Measurements from ENCODE around the gene TSC22D2. TPM values are rescaled to one million over a fixed set of nuclear protein-coding genes. Genes with fewer than 3 reads are reported as not detected.
A peak's percentile ranks its signal among the peaks of the same experiment; 100 is the strongest.

TSC22D2 gene
- total RNA-seq, result 10 to 100 TPM; 13.2 to 19.5 (median 16.4) TPM

DNA sequence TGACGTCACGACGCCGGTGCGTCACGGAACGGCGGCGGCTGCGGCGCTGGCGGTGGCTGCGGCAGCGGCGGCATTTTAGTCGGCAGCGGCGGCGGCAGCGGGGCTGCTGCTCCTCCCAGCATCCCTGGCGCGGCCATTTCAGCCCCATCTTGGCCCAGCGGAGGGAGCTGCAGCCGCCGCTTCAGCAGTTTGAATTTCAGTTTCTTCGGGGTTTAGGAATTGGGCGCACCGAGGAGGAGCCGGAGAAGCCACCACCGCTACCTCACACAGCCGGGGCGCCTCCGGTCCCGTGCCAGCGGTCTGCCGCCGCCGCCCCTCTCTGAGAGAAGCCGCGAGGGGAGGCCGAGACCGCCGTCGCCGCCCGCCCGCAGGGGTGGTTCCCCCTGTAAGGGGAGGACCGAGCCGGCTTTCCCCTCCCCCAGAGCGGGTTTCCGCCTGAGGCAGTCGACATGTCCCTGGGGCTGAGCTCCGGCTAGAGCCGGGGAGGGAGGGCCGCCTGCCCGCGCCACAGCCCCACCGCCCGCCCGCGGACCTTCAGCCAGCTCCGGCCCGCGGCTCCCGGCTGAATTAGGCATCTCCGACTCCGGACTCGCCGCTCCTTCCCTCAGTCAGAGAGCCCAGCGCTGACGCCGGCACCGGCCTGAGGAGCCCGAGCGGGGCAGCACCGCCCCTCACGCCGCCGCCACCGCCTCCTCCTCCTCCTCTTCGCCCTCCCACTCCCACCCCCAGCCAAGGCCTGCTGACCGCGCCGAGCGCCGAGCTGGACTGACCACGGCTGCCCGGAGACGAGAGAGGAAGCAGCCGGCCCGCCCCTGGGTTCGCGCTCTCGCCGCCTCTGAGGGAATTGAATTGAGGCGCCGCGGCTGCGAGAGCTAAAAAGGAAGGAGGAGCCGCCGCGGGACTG lies at the start of gene TSC22D2:
Gene TSC22D2, plus strand, starts transcription at position 78 of the 904 bp plus-strand sequence. CDS start 1,053 bp downstream, outside the sequence.
- TF ChIP-seq EP300 (IDR thresholded peaks at IDR 0.05) (no peak), POLR2A (IDR thresholded peaks at IDR 0.05) (peak; percentile 88 to 97), POLR2AphosphoS5 (IDR thresholded peaks at IDR 0.05) (peak; percentile 66 to 90 (median 72))
- TF ChIP-seq, protein P1, sequence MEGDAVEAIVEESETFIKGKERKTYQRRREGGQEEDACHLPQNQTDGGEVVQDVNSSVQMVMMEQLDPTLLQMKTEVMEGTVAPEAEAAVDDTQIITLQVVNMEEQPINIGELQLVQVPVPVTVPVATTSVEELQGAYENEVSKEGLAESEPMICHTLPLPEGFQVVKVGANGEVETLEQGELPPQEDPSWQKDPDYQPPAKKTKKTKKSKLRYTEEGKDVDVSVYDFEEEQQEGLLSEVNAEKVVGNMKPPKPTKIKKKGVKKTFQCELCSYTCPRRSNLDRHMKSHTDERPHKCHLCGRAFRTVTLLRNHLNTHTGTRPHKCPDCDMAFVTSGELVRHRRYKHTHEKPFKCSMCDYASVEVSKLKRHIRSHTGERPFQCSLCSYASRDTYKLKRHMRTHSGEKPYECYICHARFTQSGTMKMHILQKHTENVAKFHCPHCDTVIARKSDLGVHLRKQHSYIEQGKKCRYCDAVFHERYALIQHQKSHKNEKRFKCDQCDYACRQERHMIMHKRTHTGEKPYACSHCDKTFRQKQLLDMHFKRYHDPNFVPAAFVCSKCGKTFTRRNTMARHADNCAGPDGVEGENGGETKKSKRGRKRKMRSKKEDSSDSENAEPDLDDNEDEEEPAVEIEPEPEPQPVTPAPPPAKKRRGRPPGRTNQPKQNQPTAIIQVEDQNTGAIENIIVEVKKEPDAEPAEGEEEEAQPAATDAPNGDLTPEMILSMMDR (IDR thresholded peaks at IDR 0.05), result peak in 1 of 2 donors; percentile 24
- Histone ChIP-seq H3K36me3 (no peaks in the 10 kb centered on the region), H3K4me1 (peaks cover 28% of the 10 kb centered on the region), H3K4me3 (peak within 1 kb of the TSS; percentile 97), H3K27ac (peak within 1 kb of the TSS; percentile 100), H3K9me3 (no peaks in the 10 kb centered on the region), H3K27me3 (no peaks in the 10 kb centered on the region)
- under 1% methylated on average over 40 of the region's 102 CpGs for WGBS
- peak; percentile 96 to 97 for DNase-seq (ENCODE audit: low spot score in 2 of 2)

DNA sequence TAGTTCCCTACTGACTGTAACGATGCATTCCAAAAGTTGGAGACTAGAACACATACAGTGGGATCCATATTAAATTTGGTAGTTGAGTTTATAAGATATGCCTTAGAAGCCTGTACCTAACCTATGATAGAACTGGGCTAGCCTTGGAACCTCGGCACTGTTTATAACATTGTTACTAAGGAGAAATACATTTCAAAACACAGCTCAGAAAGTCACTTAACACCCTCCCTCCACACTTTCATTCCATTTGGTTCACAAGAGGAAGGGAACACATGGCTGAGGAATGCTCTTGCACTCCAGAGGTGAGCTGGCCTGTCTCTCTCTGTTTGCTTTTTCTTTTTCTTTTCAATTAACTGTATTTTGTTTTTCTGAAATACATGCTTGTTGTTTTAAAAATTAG lies 48.7 kb upstream of the TSC22D2 start:
- DNase-seq (ENCODE audit: low spot score in 2 of 2), result no peak
- 96% methylated on average over 2 of the region's 2 CpGs for WGBS
- no peaks in the 10 kb centered on the region for H3K4me1 ChIP-seq

DNA sequence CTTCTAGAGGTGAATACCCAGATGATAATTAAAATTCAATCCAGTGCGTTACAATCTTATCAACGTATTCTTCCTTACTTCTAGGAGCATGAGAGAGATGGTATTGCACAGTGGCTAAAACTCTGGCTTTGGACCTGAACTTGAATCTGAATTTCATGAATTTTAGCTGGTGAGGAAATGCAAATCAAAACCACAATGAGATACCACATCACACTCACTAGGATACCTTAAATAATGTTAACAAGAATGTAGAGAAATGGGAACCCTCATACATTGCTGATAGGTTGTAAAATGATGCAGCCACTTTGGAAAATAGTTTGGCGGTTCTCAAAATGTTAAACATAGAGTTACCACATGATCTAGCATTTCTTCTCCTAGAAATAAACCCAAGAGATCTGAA lies 47.1 kb upstream of the TSC22D2 start:
- WGBS, result 92% methylated on average over 3 of the region's 3 CpGs

More for the DNA sequence above, 48.7 kb upstream of the TSC22D2 start:
- H3K4me3 ChIP-seq, result no peak overlapping the region
- TF ChIP-seq POLR2AphosphoS5 (IDR thresholded peaks at IDR 0.05) (no peak), POLR2A (IDR thresholded peaks at IDR 0.05) (no peak), EP300 (IDR thresholded peaks at IDR 0.05) (no peak)
- TF ChIP-seq, protein P1 (IDR thresholded peaks at IDR 0.05), result no peak
- no peak overlapping the region for H3K27ac ChIP-seq
- no peaks in the 10 kb centered on the region for H3K9me3 ChIP-seq
- no peaks in the 10 kb centered on the region for H3K27me3 ChIP-seq
- no peaks in the 10 kb centered on the region for H3K36me3 ChIP-seq

DNA sequence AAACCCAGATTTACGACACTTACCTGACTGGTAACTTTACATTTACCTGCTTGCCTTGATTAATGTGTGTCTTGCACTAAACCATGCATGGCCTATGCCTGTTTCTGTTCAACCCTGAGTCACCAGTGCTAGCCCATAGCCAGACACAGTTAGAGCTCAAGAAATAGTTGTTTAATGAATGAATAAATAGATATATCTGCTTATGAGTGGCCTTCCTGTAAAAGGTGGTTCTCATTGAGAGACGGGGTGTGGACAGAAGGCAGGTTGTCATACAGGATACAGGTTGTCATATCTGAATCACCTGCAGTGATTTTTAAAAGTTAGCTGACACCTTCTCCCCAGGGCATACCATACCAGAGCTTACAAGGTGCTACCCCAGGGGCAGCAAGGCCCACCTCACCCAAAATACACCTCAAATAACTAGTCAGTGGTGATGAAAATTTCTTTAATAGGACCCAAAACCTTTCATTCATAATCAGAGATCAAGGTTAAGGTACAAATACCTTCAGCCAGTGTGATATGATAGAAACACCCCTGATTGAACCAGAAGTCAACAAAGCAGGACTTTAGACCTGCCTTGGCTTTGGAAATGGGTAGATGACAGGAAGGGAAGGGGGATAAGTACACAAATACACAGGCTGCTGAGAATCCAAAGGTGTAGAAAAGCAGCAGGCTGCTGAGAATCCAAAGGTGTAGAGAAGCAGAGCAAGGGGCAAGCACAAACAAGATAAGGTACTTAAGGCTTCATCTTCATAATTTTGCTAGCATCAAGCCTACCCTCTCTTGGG lies 45.4 kb upstream of the TSC22D2 start:
- no peak for DNase-seq (ENCODE audit: low spot score in 2 of 2)
- no peak for TF ChIP-seq POLR2AphosphoS5 (IDR thresholded peaks at IDR 0.05)
- TF ChIP-seq, protein P1 (IDR thresholded peaks at IDR 0.05), result no peak
- no peak for TF ChIP-seq POLR2A (IDR thresholded peaks at IDR 0.05)
- TF ChIP-seq EP300 (IDR thresholded peaks at IDR 0.05), result no peak
- Histone ChIP-seq H3K27me3 (no peaks in the 10 kb centered on the region), H3K9me3 (no peaks in the 10 kb centered on the region), H3K4me1 (no peaks in the 10 kb centered on the region), H3K27ac (no peak overlapping the region), H3K4me3 (no peak overlapping the region), H3K36me3 (no peaks in the 10 kb centered on the region)
- 73% methylated on average over 2 of the region's 2 CpGs for WGBS

More for the DNA sequence above, 47.1 kb upstream of the TSC22D2 start:
- no peaks in the 10 kb centered on the region for H3K4me1 ChIP-seq
- H3K9me3 ChIP-seq, result no peaks in the 10 kb centered on the region
- no peak overlapping the region for H3K4me3 ChIP-seq
- H3K27ac ChIP-seq, result no peak overlapping the region
- no peaks in the 10 kb centered on the region for H3K36me3 ChIP-seq
- H3K27me3 ChIP-seq, result no peaks in the 10 kb centered on the region
- TF ChIP-seq POLR2A (IDR thresholded peaks at IDR 0.05), result no peak
- TF ChIP-seq POLR2AphosphoS5 (IDR thresholded peaks at IDR 0.05), result no peak
- TF ChIP-seq, protein P1 (IDR thresholded peaks at IDR 0.05), result no peak
- DNase-seq (ENCODE audit: low spot score in 2 of 2), result no peak

DNA sequence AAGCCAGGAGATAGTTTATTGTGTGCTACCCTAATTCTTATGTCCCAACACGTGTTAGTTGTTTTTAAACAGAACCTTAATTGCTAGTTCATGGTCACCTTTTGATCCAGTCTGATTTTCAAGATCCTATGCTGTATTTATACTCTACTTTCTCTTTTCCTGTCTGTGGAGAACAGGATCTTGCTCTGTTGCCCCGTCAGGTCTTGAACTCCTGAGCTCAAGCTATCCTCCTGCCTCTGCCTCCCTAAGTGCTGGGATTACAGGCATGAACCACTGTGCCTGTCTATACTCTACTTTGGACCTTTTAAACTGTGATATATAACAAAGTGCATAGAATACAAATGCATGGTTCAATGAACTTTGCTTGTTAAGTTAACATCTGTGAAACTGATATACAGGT lies 44.7 kb upstream of the TSC22D2 start:
- no peak overlapping the region for H3K27ac ChIP-seq

More for the DNA sequence above, 44.7 kb upstream of the TSC22D2 start:
- WGBS, result 86% methylated on average over 2 of the region's 2 CpGs
- DNase-seq (ENCODE audit: low spot score in 2 of 2), result no peak
- Histone ChIP-seq H3K36me3 (no peaks in the 10 kb centered on the region), H3K27me3 (no peaks in the 10 kb centered on the region), H3K4me3 (no peak overlapping the region), H3K9me3 (no peaks in the 10 kb centered on the region), H3K4me1 (no peaks in the 10 kb centered on the region)
- TF ChIP-seq EP300 (IDR thresholded peaks at IDR 0.05), result no peak
- no peak for TF ChIP-seq POLR2A (IDR thresholded peaks at IDR 0.05)
